EH (cell line): ENCODE results near the gene ZSWIM3.
"Not testable (repeated sequence)": the region's sequence is repeated elsewhere in the genome, so short reads cannot be mapped to it uniquely, and the experiment has no call there.

Experiments used
- DNase-seq: peaks from one replicate; pipeline ENCODE4 v3.0.0-alpha.2; 2015; ENCODE audit warnings: low read depth

The ZSWIM3 gene

DNA sequence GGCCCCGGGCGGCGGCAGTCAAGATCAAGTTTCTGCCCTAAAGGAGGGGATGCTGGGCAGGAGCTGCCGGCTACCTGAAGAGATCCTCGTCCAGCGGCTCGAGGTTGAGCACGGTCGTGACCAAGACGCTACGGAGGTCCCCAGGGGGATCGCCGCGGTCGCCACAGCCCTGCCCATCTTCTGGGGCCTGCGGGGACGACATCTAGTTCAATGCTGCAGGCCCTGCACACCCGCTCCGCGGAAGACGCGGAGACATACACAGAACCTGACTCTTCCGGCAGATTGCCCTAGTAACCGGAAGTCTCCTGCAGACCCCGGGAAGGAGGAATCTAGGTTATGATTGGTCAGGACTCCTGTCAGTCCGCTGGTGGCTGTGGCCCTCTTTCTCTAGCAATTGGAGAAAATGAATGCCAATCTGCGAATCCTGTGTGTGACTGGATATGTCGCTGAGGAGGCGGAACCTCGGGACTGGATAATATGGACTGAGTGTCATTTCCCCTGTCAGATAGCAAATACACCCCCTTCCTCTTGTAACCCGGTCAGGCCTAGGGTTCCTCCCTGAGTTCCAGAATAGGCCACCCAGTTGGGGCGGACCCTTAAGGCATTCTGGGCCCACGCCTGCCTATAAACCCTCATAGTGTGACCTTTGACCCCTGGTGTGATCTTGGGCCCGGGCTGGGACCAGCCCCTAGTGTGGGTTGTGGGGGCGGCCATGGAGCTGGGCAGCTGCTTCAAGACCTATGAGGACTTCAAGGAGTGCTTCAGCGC, at the start of gene ZSWIM3, which contains the start of gene ACOT8:
Gene ZSWIM3 (plus strand): TSS at position 501 of the 768 bp plus-strand sequence. CDS start 212 bp downstream, at position 713.
Gene ACOT8 (minus strand): TSS at position 279 of the 768 bp plus-strand sequence. CDS start 77 bp downstream, at position 202.
- peak; percentile 100 for DNase-seq

DNA sequence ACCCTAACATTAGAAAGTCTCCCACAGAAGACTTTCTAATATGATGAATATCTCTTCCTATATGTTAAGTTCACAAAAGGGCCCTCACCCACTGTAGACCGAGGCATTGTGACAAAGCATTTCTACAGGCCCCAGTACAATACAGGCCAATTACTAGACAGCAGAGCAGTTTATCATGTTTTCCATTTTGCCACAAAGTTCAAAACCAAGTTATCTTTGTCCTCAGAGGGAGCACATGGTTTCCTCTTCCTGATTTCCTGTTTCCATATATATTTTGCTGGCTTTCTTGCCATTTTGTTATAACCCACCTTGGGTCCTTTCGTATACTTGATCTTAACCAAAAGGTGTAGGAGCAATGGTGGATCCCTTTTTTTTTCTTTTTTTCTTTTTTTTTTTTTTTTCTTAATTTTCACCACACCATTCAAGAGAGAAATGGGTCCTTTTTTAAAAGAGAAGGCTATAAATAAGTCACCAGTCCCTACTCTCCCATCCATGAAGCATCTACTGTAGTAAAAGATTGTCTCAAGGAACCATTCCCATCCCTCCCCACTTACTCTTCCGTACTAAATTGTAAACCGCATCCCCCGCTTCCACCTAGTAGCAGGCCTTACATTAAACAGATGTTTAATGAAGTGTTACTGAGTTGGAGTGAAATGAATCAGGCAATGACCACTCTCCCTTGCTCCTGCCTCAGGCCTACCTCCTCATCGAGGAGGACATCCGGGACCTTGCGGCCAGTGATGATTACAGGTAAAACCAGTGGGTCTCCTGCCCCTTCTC, 47.0 kb upstream of the ZSWIM3 start:
- DNase-seq, result no peak

DNA sequence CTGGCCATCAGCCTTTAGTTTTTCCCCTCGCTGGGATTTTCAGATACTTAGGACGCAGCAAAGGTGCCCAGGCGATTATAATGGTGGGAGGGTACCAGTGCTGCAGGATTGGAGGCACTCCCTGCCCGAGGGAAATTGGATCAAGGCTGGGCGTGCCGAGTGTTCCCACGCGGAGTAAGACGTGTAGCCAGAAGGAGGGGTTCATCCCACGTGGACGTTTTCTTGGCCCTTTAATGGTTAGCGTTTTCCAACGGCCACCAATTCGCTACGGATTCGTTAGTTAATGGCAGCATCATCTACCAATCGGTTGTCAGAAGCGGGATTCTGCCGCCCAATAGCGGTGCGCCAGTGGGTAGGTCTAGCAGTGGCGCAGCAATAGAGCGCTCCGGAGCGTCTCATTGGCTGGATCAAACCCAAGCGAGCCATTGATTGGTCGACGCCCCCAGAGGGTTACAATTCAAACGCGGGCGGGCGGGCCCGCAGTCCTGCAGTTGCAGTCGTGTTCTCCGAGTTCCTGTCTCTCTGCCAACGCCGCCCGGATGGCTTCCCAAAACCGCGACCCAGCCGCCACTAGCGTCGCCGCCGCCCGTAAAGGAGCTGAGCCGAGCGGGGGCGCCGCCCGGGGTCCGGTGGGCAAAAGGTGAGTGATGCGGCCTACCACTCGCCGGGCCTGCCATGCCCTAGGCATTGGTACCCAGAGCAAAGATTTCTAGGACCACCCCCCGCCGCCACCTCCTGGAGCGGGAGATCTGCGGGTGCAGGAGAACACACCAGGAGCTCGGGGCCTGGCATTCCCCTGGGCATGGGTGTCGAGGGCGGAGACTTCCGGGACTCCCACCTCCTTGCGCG, 45.0 kb upstream of the ZSWIM3 start, which contains the start of gene UBE2C:
Gene UBE2C (plus strand): TSS at position 488 of the 849 bp plus-strand sequence. CDS start 52 bp downstream, at position 540.
- DNase-seq, result peak; percentile 99

DNA sequence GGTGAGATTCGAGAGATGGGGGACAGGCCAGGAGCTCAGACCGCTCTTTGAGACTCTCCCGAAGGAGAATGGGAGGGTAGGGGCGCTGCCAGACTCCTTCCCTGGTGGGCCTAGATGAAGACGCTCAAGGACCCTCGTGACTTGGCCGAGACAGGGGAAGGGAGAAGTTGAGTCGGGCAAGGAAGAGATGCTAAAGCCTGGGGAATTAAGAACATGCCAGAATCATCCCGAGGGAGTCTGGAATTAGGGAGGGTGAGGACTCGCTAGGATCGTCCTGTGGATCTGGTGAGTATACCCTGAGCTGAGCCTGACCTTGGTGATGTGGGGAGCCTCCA, 44.4 kb upstream of the ZSWIM3 start:
- no peak for DNase-seq

DNA sequence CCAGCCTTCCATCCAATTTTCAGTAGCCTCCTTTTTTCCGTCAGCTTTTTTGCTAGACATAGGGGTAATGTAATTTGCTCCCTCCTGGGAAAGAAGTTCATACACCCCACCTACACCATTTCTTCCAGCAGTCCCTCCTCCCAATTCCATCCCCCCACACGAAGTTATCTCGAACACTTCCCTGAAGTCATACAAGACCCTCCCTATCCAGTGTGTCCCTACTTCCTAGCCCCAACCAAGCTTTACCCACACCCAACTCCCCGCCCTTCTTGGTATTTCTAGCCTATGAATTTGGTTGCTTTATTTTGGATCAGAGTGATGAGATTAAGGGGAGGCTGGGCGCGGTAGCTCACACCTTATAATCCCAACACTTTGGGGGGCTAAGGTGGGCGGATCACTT, 43.9 kb upstream of the ZSWIM3 start:
- no peak for DNase-seq

DNA sequence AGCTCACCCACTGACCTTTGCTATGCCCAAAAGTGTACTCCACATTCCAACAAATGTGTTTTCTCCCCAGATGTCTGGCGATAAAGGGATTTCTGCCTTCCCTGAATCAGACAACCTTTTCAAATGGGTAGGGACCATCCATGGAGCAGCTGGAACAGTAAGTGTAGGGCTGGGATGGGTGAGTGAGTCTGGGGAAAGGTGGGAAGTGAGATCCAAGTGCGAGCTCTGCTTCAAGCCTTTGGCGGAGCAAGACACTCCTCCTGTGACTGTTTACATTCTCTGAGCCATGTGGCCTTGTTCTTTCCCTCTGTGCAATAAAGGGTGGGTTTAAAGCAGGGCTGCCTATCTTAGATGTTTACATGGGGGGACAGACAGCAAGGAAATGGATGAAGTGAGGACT, 43.1 kb upstream of the ZSWIM3 start:
- no peak for DNase-seq

DNA sequence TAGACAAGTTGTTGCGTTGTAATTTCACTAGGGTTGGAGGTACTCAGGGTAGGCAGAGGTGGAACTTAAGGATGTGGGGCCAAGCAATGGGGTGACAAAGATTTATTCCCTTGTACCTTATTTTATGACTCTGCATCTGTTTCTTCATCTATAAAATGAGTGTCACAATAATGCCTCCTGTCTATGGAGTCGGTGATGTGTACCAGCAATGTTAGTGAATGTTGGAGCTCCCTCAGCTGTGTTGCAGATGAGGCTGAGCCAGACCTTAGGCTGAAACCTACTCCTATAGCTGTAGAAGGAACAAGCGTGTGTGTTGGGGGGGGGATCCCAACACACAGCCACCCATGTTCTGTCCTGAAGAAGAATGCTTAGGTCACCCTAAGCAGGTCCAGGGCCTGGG, 40.5 kb upstream of the ZSWIM3 start:
- no peak for DNase-seq

DNA sequence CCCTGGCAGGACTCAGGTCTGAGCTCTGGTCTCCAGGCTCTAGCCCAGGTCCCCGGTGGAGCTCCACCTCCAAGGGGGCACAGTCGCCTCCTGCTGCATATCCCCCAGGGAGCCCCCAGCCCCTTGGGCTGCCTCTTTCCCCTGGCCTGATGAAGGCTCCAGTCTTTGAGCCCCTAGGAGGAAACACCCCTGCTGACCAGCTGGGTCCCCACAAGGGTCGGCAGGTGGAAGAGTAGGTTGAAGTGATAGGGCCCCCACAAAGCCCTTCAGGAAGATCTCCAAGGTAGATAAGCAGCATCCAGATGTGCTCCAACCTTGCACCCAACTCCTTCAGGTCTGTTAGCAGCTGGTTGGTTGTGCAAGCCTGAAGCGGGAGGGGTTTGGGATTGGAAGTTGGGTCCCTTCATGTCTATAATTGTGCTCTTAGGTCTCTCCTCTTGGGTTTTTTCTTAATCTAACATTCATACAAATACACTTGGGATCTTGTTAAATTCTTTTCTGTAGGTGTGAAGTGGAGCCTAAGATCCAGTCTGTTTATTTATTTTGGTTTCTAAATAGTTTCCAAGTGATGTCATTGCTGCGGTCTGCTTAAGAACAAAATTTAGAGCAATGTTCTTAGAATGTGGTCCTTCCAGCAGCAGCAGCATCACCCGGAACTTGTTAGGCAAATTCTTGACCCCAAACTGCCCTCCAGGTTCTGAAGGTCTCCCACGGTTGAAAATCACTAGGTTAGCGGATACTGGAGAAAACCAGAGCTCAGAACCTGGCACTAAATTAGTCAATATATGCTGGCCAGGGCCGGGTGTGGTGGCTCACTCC, 39.8 kb upstream of the ZSWIM3 start:
- peak; percentile 89 for DNase-seq

DNA sequence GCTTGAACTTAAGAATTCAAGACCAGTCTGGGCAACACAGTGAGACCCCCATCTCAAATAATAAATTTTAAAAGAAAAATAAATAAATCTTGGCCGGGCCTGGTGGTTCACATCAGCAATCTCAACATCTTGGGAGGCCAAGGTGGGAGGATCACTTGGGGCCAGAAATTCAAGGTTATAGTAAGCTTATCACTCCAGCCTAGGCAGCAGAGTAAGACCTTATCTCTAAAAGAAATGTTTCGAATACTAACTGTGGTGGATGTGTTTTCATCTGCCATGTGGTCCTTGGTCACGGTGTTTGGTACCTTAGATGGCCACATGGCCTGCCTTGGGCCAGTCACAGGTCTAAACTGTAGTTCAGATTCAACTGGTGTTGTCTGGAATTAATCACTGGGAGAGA, 39.2 kb upstream of the ZSWIM3 start:
- no peak for DNase-seq

DNA sequence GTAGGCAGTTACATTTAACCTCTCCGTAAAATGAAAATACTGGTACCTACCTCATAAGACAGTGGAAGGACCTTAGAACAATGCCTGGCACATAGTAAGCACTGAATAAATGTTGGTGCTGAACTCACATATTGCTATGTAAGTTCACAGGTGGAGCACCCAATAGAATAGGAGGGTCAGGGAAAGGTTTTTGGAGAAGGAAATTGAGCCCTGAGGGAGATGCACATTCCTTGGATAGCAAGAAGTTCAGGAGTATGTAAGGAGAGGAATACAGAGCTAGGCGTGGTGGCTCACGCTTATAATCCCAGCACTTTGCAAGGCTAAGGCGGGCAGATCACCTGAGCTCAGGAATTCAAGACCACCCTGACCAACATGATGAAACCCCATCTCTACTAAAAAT, 37.9 kb upstream of the ZSWIM3 start:
- no peak for DNase-seq

DNA sequence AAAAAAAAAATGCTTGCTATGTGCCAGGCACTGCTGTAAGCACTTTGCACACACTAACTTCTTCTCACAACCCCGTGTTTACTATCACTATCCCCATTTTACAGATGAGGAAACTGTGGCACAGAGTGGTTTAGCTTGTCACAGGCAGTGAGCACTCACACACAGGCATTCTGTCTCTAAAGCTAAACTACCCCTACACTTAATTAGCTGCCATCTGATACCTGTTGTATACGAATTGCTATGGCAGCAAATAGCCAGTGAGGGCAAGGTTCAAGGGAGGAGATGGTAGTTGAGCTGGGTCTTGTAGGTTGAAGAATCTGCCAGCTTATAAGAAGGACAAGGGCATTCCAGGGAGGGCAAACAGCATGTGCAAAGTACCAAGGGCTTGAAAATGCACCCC, 35.5 kb upstream of the ZSWIM3 start:
- no peak for DNase-seq

DNA sequence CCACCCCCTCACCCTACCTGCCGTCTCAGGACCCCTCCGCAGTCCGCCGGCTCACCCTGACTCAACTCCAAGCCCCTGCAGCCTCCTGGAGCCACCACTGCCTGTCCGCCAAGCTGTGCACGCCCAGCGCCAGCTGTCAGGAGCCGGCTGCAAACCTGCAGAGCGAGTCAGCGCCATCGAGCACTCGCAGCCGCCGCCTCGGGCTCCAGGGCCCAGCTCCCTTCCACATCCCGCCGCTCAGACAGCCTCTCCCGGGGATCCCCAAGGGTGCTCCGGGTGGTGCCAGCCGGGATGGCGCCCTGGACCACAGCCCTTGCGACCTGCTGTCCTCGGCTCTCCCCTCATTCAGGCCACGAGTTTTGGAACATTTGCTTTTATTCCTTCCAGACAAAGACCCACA, 34.6 kb upstream of the ZSWIM3 start:
- DNase-seq, result peak; percentile 54

DNA sequence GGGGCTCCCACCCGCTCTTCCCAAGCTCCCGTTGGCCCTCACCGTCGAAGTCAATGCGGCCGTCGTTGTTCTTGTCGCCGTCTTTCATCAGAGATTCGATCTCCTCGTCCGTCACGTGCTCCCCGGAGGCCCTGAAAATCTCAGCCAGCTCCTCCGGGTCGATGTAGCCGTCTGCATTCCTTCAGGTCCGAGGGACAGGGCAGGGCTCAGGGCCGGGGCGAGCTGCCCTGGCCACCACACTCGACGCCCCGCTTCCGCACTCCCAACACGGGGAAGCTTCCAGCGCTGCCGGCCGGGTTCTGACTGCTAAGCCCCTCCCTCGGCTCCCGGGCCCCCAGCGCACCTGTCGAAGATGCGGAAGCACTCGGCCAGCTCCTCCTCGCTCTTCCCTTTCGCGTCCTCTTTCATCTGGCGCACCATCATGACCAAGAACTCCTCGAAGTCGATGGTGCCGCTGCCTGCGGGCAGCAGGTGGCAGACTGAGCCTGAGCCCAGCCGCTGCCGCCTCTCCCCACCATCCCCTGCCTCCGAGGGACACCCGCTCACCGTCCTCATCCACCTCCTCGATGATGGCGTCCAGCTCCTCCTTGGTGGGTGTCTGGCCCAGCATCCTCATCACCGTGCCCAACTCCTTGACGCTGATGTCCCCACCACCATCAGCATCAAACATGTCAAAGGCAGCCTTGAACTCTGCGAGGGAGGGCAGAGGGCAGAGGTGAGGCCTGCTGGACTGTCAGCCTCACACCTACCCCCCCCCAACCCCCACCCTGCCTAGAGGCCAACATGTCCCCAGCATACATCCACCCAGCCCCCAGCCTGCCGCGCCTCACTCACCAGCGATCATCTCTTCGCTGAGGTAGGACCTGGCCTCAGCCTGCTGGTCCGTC, 33.2 kb upstream of the ZSWIM3 start:
- peak; percentile 52 for DNase-seq

DNA sequence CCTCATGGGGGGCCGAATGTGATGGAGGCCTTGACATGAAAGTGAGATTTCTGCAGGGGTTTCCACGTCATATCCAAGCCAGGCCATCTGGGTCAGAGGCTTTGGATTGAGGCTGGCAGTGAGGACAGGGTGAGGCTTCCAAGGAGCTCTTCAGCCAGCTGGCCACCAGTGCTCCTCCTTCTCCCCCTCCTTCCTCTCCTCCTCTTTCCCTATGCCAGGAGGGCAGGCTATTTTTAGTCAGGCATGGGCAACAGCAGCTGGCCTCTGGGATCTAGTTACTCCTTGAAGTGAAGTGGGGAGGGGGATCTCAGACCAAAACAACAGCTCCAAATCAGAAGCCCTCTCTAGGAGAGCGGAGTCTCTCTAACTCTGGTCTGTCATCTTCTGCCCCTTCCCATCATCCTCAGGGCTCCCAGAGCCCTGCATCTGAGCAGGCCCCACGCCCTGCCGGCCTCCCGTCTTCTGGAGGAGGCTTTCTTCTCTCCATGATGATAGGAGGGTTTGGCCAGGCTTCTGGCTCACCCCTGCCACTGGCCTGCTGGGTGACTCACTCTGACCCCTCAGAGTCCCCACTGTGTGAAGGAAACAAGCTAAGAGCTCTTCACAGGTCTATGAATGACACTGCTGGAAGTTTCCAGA, 30.9 kb upstream of the ZSWIM3 start:
- peak; percentile 54 for DNase-seq

DNA sequence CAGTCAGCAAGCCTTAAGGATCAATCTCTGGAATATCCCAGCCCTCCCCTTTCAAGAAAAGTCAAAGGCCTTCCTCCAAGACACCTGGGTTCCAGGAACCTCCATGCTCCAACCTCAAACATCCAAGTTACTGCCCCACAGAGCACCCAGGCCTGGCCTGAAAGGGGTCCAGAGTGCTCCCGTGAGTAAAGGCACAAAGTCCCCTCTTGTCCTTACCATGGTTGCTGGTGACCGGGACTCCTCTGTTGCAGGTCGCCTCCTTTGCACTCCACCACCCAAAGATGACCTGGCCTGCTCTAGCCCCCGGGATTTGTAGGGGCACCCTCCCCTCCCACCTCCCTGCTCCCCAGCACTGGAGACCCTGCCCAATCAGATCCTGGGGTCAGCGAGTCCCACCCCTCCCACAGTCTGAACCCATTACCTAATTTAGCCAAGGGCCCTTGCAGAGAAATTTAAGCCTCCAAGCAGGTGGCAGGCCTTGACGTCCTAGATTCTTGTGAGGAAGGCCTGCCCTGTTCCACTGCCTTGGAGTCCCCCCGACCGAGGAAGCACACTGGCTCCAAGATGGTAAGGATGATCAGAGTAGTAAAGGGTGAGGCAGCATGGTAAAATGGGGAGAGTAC, 30.3 kb upstream of the ZSWIM3 start, which contains the start of gene TNNC2:
Gene TNNC2 (minus strand): TSS at position 283 of the 623 bp plus-strand sequence. CDS start 64 bp downstream, at position 219.
- no peak for DNase-seq

DNA sequence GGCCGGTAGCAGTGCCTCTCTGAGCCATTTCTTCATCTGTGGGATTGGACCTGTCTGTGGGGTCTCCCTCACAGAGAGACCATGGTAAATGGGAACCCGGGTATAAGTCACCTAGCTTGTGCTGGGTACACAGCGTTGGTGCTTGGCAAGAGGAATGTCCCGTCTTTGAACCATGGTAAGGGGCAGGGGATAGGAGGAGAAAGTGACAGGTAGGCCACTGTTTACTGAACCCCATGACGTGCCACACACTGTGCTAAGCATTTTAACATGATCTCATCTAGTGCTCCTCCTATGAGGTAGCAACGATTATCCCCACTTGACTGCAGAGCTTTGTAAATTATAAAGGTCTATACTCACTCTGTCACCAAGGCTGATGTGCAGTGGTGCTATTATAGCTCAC, 29.7 kb upstream of the ZSWIM3 start:
- no peak for DNase-seq

DNA sequence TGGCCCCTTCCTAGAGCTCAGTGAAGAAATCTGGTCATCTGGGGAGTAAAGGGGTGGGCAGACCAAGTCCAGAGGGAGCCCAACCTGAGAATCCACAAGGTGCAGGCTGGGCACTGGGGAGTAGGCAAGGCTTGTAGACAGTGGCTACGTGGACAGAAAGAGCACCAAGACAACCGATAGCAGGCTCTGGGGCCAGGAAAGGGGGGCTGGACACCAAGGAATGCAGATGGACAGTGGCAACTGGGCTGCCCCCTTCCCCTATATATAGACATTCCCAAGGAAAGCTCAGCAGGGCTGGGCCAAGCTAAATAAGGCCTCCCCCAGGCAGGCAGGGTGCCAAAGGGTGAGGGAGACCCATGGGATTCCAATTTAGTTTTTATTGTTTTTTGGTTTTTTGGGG, 28.8 kb upstream of the ZSWIM3 start:
- DNase-seq, result peak; percentile 63

DNA sequence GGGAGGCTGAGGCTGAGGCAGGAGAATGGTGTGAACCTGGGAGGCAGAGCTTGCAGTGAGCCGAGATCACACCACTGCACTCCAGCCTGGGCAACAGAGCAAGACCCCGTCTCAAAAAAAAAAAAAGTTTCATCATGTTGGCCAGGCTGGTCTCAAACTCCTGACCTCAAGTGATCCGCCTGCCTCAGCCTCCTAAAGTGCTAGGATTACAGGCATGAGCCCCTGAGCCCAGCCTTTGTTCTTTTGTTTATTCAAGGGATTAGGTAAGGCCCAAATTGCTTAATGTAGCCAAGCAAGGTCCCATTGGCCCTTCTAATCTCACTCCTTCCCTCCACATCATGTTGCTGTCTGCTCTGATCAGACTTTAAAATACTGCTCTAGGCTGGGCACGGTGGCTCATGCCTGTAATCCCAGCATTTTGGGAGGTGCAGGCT, 27.7 kb upstream of the ZSWIM3 start:
- DNase-seq, result not testable (repeated sequence)

DNA sequence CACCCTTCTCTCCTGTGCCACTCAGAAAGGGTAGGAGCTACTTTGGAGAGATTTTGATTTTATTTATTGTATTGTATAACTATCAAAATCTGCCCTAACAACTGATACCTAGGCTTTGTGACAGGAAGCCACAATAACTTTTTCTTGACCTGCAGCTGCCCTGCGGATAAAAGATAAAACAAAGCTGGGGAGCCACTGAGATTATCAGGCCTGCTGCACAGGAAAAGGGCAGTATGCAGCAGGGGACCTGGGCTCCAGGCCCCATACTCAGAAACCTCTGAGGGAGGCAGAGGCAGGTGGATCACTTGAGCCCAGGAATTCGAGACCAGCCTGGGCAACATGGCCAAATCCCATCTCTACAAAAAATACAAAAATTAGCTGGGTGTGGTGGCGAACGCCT, 24.8 kb upstream of the ZSWIM3 start:
- no peak for DNase-seq
